D341Med (cell line): Measurements from ENCODE around the gene RAB29.
"Not testable (repeated sequence)": the region's sequence is repeated elsewhere in the genome, so short reads cannot be mapped to it uniquely, and the experiment has no call there.

ENCODE experiments used
- DNase-seq: peaks from one replicate; pipeline ENCODE4 v3.0.0; 2012; ENCODE audit warnings: low spot score

The RAB29 gene

DNA sequence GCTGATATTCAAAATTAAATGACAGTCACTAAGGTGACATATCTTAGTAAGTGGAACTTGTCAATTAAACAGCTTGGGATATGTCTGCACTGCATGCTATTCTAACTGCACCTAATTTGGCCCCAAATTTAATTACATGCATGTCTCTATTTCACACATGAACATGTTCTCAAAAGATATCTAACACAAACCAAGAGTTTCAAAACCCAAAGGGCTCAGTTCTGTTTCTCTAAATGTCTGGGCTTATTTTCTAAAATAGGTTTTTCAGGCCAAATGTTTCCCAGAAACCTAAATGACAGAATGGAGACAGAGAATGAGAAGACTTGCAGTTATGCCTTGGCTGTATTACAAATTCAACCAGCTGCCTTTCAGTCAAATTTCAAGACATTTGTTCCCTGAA is 11.3 kb downstream of the RAB29 start:
- DNase-seq: no peak

DNA sequence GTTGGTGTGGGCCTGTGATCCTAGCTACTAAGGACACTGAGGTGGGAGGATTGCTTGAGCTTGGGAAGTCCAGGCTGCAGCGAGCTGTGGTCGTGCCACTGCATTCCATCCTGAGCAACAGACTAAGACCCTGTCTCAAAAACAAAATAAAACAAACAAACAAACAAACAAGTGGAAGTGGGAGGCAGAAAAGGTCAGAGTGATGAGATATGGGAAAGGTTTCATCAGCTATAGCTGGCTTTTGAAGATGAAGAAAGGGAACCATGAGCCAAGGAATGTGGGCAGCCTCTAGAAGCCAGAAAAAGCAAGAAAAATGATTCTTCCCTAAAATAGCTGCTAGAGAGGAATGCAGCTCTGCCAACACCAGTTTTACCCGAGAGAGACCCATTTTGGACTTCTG is 14.7 kb downstream of the RAB29 start:
- no peak for DNase-seq

GRCh38 chr1:205756552-205756951 is 18.7 kb downstream of the RAB29 start:
- no peak for DNase-seq

GRCh38 chr1:205754857-205755256 is 20.4 kb downstream of the RAB29 start:
- no peak for DNase-seq

DNA sequence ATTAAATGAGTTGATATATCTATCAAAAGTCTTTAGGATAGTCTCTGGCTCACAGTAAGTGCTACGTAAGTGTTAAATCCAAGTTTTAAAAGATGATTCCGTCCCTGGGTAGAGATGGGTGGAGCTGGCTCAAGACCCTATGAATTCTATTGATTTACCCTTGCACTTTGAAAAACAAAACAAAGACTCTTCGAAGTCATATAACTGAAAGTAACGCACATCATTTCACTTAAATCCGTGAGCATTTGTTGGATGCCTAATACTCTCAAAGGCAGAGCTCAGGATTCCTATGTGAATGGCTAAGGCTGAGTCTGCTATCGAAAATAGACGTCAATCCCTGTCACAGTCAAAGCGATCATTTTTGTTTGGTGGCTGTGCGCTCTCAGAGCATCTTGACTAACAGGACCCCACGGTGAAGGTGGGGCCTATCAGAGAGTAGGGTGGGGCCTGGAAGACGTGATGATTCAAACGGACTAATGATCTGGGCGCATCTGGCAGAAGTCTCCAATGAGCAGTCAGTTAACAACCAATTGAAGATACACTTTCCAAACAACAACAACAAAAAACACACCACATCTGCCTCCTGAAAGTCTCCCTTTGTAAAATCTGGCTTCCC is 24.1 kb downstream of the RAB29 start:
- DNase-seq: no peak

DNA sequence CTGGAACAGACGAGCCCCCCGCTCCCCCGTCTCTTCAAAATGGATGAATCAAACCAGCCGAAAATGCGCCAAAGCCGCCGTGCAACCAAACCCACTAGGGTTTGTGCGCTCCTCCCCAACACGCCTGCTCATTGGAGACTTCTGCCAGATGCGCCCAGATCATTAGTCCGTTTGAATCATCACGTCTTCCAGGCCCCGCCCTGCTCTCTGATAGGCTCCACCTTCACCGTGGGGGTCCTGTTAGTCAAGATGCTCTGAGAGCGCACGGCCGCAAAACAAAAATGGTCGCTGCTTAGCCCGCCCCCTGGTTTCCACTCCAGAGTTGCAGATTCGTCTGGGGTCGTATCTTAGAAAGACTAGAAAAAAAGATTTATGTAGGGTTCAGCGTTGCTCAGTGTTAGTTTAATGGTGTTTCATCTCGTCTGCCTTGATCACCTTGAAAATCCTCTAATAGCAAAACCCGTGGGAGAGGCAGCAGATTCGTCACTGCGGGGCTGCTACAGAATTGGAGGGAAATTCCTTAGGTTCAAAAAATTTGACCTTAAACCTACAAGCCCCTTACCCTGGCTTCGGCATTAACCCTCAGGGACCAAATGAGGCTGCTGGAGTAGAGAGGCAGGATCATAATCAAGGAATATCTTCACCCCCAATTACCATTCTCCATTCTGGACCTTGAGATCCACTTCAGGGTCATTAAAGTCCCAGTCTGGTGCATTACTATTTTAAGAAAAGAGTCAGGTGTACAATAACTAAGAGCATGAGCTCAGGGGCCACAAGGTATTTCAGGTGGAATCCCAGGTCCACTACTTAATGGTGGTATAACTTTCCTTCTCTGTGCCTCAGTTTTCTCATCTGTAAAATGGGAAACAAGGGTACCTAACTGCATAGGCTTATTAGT is 24.9 kb downstream of the RAB29 start, which contains the start of gene NUCKS1:
TSS of gene NUCKS1 (minus strand) at position 45 of the 898 bp plus-strand sequence. CDS start 209 bp downstream, outside the sequence.
- peak; percentile 91 for DNase-seq

DNA sequence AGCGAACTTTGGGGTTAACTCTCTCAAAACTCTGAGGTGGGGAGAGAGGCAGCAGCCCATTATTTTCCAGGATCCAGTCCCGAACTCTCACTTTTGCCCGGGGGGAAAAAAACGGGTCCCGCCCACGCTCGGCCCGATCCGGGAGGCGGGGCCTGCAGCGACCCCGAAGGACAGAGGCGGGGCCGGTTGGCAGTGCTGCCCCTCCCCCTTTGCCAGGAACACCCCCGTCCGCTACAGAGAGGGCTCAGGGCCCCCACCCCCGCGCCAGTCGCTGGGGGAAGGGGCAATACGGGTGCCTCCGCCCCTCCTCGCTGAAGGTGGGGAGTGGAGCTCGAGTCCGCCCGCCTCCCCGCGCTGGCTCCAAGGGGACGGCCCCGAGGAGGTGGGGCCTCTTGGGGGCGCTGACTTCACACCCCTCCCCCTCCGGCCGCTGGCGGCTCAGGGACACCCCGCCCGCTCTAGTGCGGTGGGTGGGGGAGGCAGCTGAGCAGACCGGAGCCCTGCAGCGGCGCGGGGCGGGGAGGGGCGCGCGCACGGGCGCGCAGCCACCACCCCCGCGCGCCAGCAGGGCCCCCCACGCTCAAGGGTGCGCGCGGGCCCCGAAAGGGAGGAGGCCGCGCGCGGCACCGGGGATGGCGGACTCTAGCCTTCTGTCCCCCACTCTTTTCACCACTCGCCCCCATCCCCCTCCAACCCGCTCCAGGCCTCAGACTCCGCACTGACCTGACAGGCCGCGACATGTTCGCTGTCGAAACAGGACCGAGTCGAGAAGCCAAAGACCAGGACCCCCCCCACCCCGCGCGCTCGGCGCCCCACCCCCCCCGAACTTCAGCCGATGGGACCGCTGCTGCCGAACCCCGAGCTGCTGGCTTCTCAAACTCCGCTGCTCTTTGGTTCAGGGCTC is 25.8 kb downstream of the RAB29 start:
- peak; percentile 97 for DNase-seq

GRCh38 chr1:205748403-205749233 is 26.7 kb downstream of the RAB29 start:
- peak; percentile 28 for DNase-seq

- DNase-seq: no peak
Observed at GRCh38 chr1:205746757-205747412, 28.4 kb downstream of the RAB29 start.

DNA sequence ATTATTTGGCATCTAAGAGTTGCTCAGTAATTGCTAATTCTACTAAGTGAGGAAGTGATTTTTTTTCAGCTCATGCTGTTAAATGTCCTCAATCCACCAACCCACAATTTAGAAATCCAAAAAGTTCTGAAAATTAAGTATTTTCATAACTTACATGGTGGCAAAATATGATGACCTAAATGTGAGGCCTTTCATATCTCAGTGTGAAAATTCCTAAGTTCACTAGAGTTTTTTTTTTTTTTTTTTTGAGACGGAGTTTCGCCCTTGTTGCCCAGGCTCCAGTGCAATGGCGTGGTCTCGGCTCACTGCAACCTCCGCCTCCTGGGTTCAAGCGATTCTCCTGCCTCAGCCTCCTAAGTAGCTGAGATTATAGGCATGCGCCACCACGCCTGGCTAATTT is 30.9 kb downstream of the RAB29 start:
- no peak for DNase-seq

- no peak for DNase-seq
Observed at GRCh38 chr1:205743977-205744376, 31.3 kb downstream of the RAB29 start.

DNA sequence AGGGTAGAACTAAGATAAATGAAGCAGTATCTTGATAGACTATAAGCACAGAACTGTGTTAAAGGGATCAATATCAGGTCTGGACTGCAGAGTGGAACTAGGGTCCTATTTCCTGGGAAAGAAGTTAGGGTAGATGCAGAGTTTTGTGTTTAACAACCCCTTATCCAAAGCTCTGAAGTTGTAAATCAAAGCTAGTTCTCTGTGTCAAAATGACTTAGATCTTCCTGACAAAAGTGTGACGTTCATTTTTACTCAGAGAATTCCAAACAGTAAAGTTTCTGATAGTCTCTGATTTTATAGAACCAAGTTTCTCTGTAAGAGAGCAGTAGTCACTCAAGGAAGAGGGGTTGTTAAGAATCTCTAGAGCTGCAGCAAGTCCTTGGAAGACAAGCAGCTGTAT is 33.6 kb downstream of the RAB29 start:
- no peak for DNase-seq

- DNase-seq: no peak
Observed at GRCh38 chr1:205739348-205740160, 35.7 kb downstream of the RAB29 start.

GRCh38 chr1:205735218-205735617 is 40.1 kb downstream of the RAB29 start:
- DNase-seq: no peak

DNA sequence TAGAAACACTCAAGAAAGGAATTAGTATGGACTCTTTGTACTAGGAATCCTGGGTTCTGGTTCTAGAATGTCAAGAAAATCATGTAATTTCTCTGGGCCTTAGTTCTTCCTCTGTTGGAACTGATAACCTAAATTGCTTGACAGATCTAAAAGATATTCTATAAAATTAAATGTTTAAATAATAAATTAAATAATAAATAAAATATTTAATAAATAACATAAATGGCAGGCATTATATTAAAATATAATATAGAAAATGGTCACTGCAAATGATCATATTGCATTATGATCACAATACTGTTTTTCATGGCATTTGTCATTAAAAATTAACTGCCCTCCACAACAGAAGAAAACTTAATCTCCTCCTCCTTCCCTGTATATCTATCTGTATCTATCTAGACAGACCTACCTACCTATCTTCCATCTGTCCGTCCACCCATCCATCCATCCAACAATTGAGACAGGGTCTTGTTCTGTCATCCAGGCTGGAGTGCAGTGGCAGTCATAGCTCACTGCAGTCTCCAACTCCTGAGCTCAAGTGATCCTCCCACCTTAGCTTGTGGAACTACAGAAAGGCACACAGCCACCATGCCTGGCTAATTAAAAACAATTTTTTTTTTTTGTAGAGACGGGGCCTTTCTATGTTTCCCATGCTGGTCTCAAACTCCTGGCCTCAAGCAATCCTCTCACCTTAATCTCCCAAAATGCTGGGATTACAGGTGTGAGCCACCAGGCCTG is 41.7 kb downstream of the RAB29 start:
- DNase-seq: no peak

DNA sequence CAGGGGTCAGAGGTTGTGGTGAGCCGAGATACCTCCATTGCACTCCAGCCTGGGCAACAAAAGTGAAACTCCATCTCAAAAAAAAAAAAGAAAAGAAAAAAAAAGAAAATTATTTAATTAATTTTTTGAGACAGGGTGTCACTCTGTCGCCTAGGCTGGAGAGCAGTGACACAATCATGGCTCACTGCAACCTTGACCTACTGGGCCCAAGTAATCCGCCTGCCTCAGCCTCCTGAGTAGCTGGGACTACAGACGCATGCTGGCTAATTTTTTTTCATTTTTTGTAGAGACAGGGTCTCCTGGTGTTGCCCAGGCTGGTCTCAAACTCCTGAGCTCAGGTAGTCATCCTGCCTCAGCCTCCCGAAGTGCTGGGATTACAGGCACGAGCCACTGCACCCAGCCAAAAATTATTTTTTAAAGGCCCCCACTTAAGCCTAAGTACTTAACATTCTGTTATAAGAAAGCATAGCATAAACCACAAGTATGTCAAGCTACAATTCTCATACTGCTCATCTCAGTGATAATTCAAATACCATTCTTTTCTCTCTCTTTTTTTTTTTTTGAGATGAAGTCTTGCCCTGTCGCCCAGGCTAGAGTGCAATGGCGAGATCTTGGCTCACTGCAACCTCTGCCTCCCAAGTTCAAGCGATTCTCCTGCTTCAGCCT is 45.2 kb downstream of the RAB29 start:
- no peak for DNase-seq

DNA sequence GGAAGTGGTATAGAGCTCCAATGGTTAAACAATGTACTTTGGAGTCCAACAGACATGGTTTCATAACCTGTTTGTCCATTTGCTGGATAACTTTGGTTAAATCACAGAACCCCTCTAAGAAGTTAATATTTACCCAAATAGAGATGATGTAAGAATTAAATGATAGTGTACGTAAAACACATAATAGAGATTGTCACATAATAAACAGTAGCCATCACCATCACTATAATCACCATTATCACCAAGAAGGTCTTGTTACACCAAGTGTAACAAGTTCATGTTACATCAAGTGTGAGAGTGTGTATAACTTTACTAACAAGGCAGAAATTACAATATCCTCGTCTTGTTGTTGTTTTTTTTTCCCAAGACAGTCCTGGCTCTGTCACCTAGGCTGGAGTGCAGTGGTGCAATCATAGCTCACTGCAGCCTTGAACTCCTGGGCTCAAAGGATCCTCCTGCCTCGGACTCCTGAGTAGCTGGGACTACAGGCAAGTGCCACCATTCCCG is 48.6 kb downstream of the RAB29 start:
- DNase-seq: no peak

GRCh38 chr1:205725514-205725913 is 49.8 kb downstream of the RAB29 start:
- no peak for DNase-seq

- not testable (repeated sequence) for DNase-seq
Observed at GRCh38 chr1:205720740-205721139, 54.5 kb downstream of the RAB29 start.
